Esophagus mucosa (tissue), 1 donor: ENCODE measurements around the gene SLC39A13. TPM values are rescaled to one million over a fixed set of nuclear protein-coding genes. Genes with fewer than 3 reads are reported as not detected.
A peak's percentile ranks its signal among the peaks of the same experiment; 100 is the strongest.

Experiments
- ATAC-seq: fragments of 200-7000 bp; cut with Tn5 transposase; one replicate; pipeline ENCODE4 v1.9.1; 2020
- total RNA-seq: library from RNA; stranded (reverse); gene quantifications from one replicate; pipeline ENCODE4 v1.2.4, GENCODE V29; 2023
- donor health status: DM: yes; HTN: yes; CAD: no.

Gene SLC39A13
- total RNA-seq, 1 donor from 2014 or later: 6.4 TPM

GRCh38 chr11:47406896-47407745, 1.3 kb upstream of the SLC39A13 start:
- no peak for ATAC-seq

DNA sequence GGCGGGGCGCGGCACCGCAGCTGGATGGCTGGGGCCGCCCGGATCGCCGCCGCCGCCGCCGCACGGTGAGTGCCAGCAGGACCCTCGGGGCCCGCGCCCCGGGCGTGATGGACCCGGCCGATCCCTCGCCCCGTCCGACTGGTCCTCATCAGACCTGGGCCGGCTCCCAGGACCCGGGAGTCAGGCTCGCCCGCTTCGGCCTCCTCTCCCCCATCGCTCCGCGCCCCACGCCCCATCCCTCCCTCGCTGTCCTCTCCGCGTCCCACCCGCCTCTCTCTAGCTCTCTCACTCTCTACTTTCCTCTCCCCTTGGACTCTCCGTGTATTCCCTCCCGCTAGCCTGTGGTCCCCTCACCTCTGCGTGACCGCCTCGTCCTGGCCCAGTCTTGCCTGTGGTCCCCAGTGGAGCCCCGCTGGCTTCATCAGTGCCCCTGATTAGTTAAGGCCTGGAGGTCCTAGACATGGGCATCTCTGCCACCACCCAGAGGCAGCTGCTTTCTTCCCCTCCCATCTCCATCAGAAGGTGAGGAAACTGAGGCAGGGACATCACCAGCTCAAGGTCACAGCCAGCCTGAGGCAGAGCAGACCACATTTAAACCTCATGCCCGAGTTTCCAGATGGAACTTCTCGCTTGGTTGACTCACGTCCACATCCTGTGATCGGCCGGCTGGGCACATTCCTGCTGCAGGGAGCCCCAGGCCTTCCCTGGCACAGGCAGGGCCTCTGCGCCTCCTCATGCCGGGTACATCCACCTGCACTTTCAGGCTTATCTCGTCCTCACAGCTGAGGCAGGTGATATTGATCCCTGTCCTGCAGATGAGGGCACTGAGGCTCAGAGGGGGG, 429 bp downstream of the SLC39A13 start:
- peak; percentile 32 for ATAC-seq

- peak; percentile 51 for ATAC-seq
Observed at GRCh38 chr11:47409440-47410369, 1.3 kb downstream of the SLC39A13 start.

GRCh38 chr11:47410370-47411264, 2.2 kb downstream of the SLC39A13 start:
- ATAC-seq: no peak

- no peak for ATAC-seq
Observed at GRCh38 chr11:47411884-47412746, 3.7 kb downstream of the SLC39A13 start.

DNA sequence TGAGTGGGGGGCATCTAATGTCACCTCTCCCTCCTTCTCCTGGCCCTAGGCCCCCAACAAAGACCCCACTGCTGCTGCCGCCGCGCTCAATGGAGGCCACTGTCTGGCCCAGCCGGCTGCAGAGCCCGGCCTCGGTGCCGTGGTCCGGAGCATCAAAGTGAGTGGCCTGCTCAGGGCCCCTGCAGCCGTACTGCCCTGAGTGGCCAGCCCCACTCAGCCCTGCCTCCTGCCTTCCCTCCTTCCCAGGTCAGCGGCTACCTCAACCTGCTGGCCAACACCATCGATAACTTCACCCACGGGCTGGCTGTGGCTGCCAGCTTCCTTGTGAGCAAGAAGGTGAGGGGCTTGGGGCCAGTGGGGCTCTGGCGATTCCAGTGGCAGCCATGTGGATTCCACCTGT, 5.0 kb downstream of the SLC39A13 start:
- ATAC-seq: no peak

- no peak for ATAC-seq
Observed at GRCh38 chr11:47413908-47414684, 5.7 kb downstream of the SLC39A13 start.

GRCh38 chr11:47414685-47415070, 6.3 kb downstream of the SLC39A13 start:
- ATAC-seq: no peak

GRCh38 chr11:47415091-47415854, 6.9 kb downstream of the SLC39A13 start:
- peak; percentile 1 for ATAC-seq

DNA sequence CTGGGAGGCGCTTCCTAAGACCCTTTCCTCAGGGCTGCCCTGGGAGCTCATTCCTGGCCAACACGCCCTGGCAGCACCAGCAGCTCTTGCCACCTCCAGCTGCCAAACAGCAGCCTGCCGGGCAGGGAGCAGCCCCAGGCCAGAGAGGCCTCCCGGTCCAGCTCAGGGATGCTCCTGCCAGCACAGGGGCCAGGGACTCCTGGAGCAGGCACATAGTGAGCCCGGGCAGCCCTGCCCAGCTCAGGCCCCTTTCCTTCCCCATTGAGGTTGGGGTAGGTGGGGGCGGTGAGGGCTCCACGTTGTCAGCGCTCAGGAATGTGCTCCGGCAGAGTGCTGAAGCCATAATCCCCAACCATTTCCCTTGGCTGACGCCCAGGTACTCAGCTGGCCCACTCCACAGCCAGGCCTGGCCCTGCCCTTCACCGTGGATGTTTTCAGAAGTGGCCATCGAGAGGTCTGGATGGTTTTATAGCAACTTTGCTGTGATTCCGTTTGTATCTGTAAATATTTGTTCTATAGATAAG, 7.6 kb downstream of the SLC39A13 start:
- peak; percentile 77 for ATAC-seq

GRCh38 chr11:47417712-47418111, 9.3 kb downstream of the SLC39A13 start:
- ATAC-seq: no peak

DNA sequence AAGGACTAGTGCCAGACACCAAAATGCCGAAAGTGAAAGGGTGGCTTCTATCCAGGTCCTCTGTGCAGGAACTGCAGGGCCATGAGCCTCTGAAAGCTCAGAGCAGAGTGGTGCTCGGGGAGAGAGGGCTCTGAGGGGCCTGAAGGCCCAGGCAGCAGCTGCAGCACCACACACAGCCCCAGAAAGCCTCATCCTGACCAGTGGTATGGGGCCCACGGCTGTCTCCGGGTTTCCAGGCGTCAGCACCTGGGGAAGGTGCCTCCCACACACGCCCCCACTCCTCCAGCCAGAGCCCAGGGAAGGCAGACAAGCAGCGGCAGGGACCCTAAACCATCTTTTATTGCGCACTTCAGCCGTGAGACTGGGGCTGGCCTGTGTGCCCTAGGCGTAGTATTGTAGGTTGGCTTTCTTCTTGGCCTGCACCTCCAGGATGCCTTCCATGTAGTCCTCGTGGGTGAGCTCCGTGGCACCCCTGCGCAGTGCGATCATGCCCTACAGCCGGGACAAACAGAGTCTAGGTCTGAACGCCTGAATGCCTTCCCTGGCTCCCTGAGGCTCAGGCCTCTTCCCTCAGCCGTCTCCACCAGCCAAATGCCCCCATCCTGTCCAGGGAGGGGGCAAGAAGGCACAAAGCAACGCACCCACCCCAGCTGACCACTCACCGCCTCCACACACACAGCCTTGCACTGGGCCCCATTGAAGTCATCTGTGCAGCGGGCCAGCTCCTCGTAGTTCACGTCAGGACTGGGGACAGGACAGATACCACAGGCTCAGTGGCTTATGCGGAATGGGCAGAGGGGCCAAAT, 10.3 kb downstream of the SLC39A13 start:
- no peak for ATAC-seq

GRCh38 chr11:47425611-47426010, 17.2 kb downstream of the SLC39A13 start:
- peak; percentile 4 for ATAC-seq

- peak; percentile 98 for ATAC-seq
Observed at GRCh38 chr11:47426062-47426956, 17.9 kb downstream of the SLC39A13 start, which contains the start of gene PSMC3. Gene PSMC3 (minus strand): TSS chr11:47426439. CDS start chr11:47426279, 160 bp downstream.

GRCh38 chr11:47430524-47430923, 22.1 kb downstream of the SLC39A13 start:
- ATAC-seq: no peak

- no peak for ATAC-seq
Observed at GRCh38 chr11:47431356-47432083, 23.1 kb downstream of the SLC39A13 start.
